ENCODE measurements around the gene ZNF831. TPM values are rescaled to one million over a fixed set of nuclear protein-coding genes. Genes with fewer than 3 reads are reported as not detected.

Gene ZNF831
- total and polyA plus RNA-seq, 10 of the 15 experiments (the other 5 are each of a cell fraction or from before 2014, with no cell fraction given) = 0.01 to 0.97 (median 0.23) TPM

Other genes with a start within 250 kb of the ZNF831 start
- gene NELFCD, start 182.6 kb upstream of the ZNF831 start, total RNA-seq (2014; rRNA removed) = 68.7 and 74.9 TPM in 2 replicates
- gene NELFCD, start 182.6 kb upstream of the ZNF831 start, total RNA-seq (2014; rRNA removed; fragmentation: Illumina TruSeq; extraction: Trizol) = 46.3 and 54.3 TPM in 2 replicates
- 68.9 and 82.1 TPM in 2 replicates for gene NELFCD, start 182.6 kb upstream of the ZNF831 start, total RNA-seq (2021)
- 76.5 and 86.8 TPM in 2 replicates for gene NELFCD, start 182.6 kb upstream of the ZNF831 start, polyA plus RNA-seq (2011; rRNA removed)
- 83.4 and 89.7 TPM in 2 replicates for gene NELFCD, start 182.6 kb upstream of the ZNF831 start, polyA plus RNA-seq (2014; fragmentation: Illumina TruSeq; extraction: Trizol)
- 10 to 100 TPM in 1 of 2 experiments, 1 to 10 TPM in 1; 8.9 to 16.7 TPM for gene NELFCD, start 182.6 kb upstream of the ZNF831 start, polyA plus RNA-seq (2014; fragmentation: Nextera tagmentation; extraction: Ambion mirVana)
- 79.8 and 83.6 TPM in 2 replicates for gene NELFCD, start 182.6 kb upstream of the ZNF831 start, polyA plus RNA-seq (2014; rRNA removed)
- 100 to 1,000 TPM; 107 to 109 TPM for gene NELFCD, start 182.6 kb upstream of the ZNF831 start, polyA plus RNA-seq (2016; fragmentation: Nextera tagmentation; extraction: Ambion mirVana)
- gene CTSZ, start 156.6 kb upstream of the ZNF831 start, total RNA-seq (2014; rRNA removed) = 110 and 139 TPM in 2 replicates
- 177 and 192 TPM in 2 replicates for gene CTSZ, start 156.6 kb upstream of the ZNF831 start, total RNA-seq (2014; rRNA removed; fragmentation: Illumina TruSeq; extraction: Trizol)
- 225 and 233 TPM in 2 replicates for gene CTSZ, start 156.6 kb upstream of the ZNF831 start, total RNA-seq (2021)
- gene CTSZ, start 156.6 kb upstream of the ZNF831 start, polyA plus RNA-seq (2011; rRNA removed) = 92.8 and 169 TPM in 2 replicates
- gene CTSZ, start 156.6 kb upstream of the ZNF831 start, polyA plus RNA-seq (2014; fragmentation: Illumina TruSeq; extraction: Trizol) = 301 and 321 TPM in 2 replicates
- gene CTSZ, start 156.6 kb upstream of the ZNF831 start, polyA plus RNA-seq (2014; fragmentation: Nextera tagmentation; extraction: Ambion mirVana) = 10 to 100 TPM in 1 of 2 experiments, 1 to 10 TPM in 1; 6.0 to 14.0 TPM
- 215 and 256 TPM in 2 replicates for gene CTSZ, start 156.6 kb upstream of the ZNF831 start, polyA plus RNA-seq (2014; rRNA removed)
- 10 to 100 TPM in 1 of 2 experiments, 1 to 10 TPM in 1; 8.0 to 11.8 TPM for gene CTSZ, start 156.6 kb upstream of the ZNF831 start, polyA plus RNA-seq (2016; fragmentation: Nextera tagmentation; extraction: Ambion mirVana)
- gene TUBB1, start 144.4 kb upstream of the ZNF831 start, total RNA-seq (2014; rRNA removed) = 0.06 and 0.11 TPM in 2 replicates
- 0.04 TPM in 1 of 2 replicates, not detected in the other for gene TUBB1, start 144.4 kb upstream of the ZNF831 start, total RNA-seq (2014; rRNA removed; fragmentation: Illumina TruSeq; extraction: Trizol)
- not detected in 2 replicates for gene TUBB1, start 144.4 kb upstream of the ZNF831 start, total RNA-seq (2021)
- gene TUBB1, start 144.4 kb upstream of the ZNF831 start, polyA plus RNA-seq (2011; rRNA removed) = 0.03 and 0.07 TPM in 2 replicates
- gene TUBB1, start 144.4 kb upstream of the ZNF831 start, polyA plus RNA-seq (2014; fragmentation: Illumina TruSeq; extraction: Trizol) = 0.04 TPM in 1 of 2 replicates, not detected in the other
- gene TUBB1, start 144.4 kb upstream of the ZNF831 start, polyA plus RNA-seq (2014; fragmentation: Nextera tagmentation; extraction: Ambion mirVana) = under 1 TPM in 1 of 2 experiments, not detected in 1; 0.02 TPM
- gene TUBB1, start 144.4 kb upstream of the ZNF831 start, polyA plus RNA-seq (2014; rRNA removed) = 0.05 TPM in 1 of 2 replicates, not detected in the other
- gene TUBB1, start 144.4 kb upstream of the ZNF831 start, polyA plus RNA-seq (2016; fragmentation: Nextera tagmentation; extraction: Ambion mirVana) = under 1 TPM; 0.13 to 0.20 TPM
- 49.0 and 61.6 TPM in 2 replicates for gene ATP5F1E, start 131.5 kb upstream of the ZNF831 start, total RNA-seq (2014; rRNA removed)
- gene ATP5F1E, start 131.5 kb upstream of the ZNF831 start, total RNA-seq (2014; rRNA removed; fragmentation: Illumina TruSeq; extraction: Trizol) = 96.3 and 96.9 TPM in 2 replicates
- gene ATP5F1E, start 131.5 kb upstream of the ZNF831 start, total RNA-seq (2021) = 96.4 and 107 TPM in 2 replicates
- gene ATP5F1E, start 131.5 kb upstream of the ZNF831 start, polyA plus RNA-seq (2011; rRNA removed) = 137 and 138 TPM in 2 replicates
- gene ATP5F1E, start 131.5 kb upstream of the ZNF831 start, polyA plus RNA-seq (2014; fragmentation: Illumina TruSeq; extraction: Trizol) = 35.2 and 53.1 TPM in 2 replicates
- 100 to 1,000 TPM; 169 to 219 TPM for gene ATP5F1E, start 131.5 kb upstream of the ZNF831 start, polyA plus RNA-seq (2014; fragmentation: Nextera tagmentation; extraction: Ambion mirVana)
- gene ATP5F1E, start 131.5 kb upstream of the ZNF831 start, polyA plus RNA-seq (2014; rRNA removed) = 79.8 and 89.2 TPM in 2 replicates
- gene ATP5F1E, start 131.5 kb upstream of the ZNF831 start, polyA plus RNA-seq (2016; fragmentation: Nextera tagmentation; extraction: Ambion mirVana) = 100 to 1,000 TPM; 391 to 407 TPM
- 123 and 138 TPM in 2 replicates for gene PRELID3B, start 121.0 kb upstream of the ZNF831 start, total RNA-seq (2014; rRNA removed)
- 119 and 125 TPM in 2 replicates for gene PRELID3B, start 121.0 kb upstream of the ZNF831 start, total RNA-seq (2014; rRNA removed; fragmentation: Illumina TruSeq; extraction: Trizol)
- gene PRELID3B, start 121.0 kb upstream of the ZNF831 start, total RNA-seq (2021) = 86.1 and 96.0 TPM in 2 replicates
- 114 and 159 TPM in 2 replicates for gene PRELID3B, start 121.0 kb upstream of the ZNF831 start, polyA plus RNA-seq (2011; rRNA removed)
- 98.8 and 123 TPM in 2 replicates for gene PRELID3B, start 121.0 kb upstream of the ZNF831 start, polyA plus RNA-seq (2014; fragmentation: Illumina TruSeq; extraction: Trizol)
- 100 to 1,000 TPM; 130 to 151 TPM for gene PRELID3B, start 121.0 kb upstream of the ZNF831 start, polyA plus RNA-seq (2014; fragmentation: Nextera tagmentation; extraction: Ambion mirVana)
- 72.5 and 73.9 TPM in 2 replicates for gene PRELID3B, start 121.0 kb upstream of the ZNF831 start, polyA plus RNA-seq (2014; rRNA removed)
- gene PRELID3B, start 121.0 kb upstream of the ZNF831 start, polyA plus RNA-seq (2016; fragmentation: Nextera tagmentation; extraction: Ambion mirVana) = 100 to 1,000 TPM; 141 to 146 TPM
- gene EDN3, start 136.8 kb downstream of the ZNF831 start, total RNA-seq (2014; rRNA removed) = not detected in 2 replicates
- gene EDN3, start 136.8 kb downstream of the ZNF831 start, total RNA-seq (2014; rRNA removed; fragmentation: Illumina TruSeq; extraction: Trizol) = not detected in 2 replicates
- gene EDN3, start 136.8 kb downstream of the ZNF831 start, total RNA-seq (2021) = not detected in 2 replicates
- not detected in 2 replicates for gene EDN3, start 136.8 kb downstream of the ZNF831 start, polyA plus RNA-seq (2011; rRNA removed)
- gene EDN3, start 136.8 kb downstream of the ZNF831 start, polyA plus RNA-seq (2014; fragmentation: Illumina TruSeq; extraction: Trizol) = not detected in 2 replicates
- gene EDN3, start 136.8 kb downstream of the ZNF831 start, polyA plus RNA-seq (2014; fragmentation: Nextera tagmentation; extraction: Ambion mirVana) = not detected
- gene EDN3, start 136.8 kb downstream of the ZNF831 start, polyA plus RNA-seq (2014; rRNA removed) = not detected in 2 replicates
- gene EDN3, start 136.8 kb downstream of the ZNF831 start, polyA plus RNA-seq (2016; fragmentation: Nextera tagmentation; extraction: Ambion mirVana) = not detected

Measured in GM12878 (cell line).